Prostate gland (tissue), 2 donors: Measurements from ENCODE around the gene PSMA4. TPM values are rescaled to one million over a fixed set of nuclear protein-coding genes. Genes with fewer than 3 reads are reported as not detected.
A peak's percentile ranks its signal among the peaks of the same experiment; 100 is the strongest.

ENCODE experiments used
- DNase-seq: peaks from one replicate; pipeline ENCODE4 v3.0.0-alpha.2; 2019; ENCODE audit warnings: low spot score
- H3K27ac ChIP-seq, 2 donors: fragments of 200-600 bp; sonication (generic); 2 replicates each; pipeline ENCODE4 v1.5.1; 2017 to 2019
- H3K27me3 ChIP-seq: fragments of 200-600 bp; sonication (generic); replicated peaks from 2 replicates; pipeline ENCODE4 v1.5.1; 2019; ENCODE audit not compliant: insufficient read depth
- H3K36me3 ChIP-seq, 2 donors: fragments of 200-600 bp; sonication (generic); 1 replicate in 1 of 2; 2 replicates in 1 of 2; pipeline versions ENCODE4 v1.5.1 to v1.8.1; 2017 to 2019
- H3K4me1 ChIP-seq: fragments of 200-600 bp; sonication (generic); replicated peaks from 2 replicates; pipeline ENCODE4 v1.5.1; 2019
- H3K4me3 ChIP-seq, 2 donors: fragments of 200-600 bp; sonication (generic); 2 replicates each; pipeline ENCODE4 v1.5.1; 2017 to 2019
- H3K9me3 ChIP-seq: fragments of 200-600 bp; sonication (generic); 2 replicates; pipeline ENCODE4 v1.5.1; 2017
- POLR2A ChIP-seq: fragments of 450-650 bp; IDR thresholded peaks from one replicate; pipeline ENCODE4 v1.6.1; 2016; ENCODE audit warnings: antibody characterized with exemption, mild to moderate bottlenecking
- POLR2AphosphoS5 ChIP-seq: sonication (generic); formaldehyde crosslinking; IDR thresholded peaks from one replicate; pipeline ENCODE4 v1.6.1; 2017; ENCODE audit warnings: antibody characterized with exemption
- WGBS: methylation state at CpG from one replicate; pipeline ENCODE4 v1.1.5; 2018; 5-methylcytosine and 5-hydroxymethylcytosine counted together
- intact Hi-C: fragments of 100-400 bp; cut with DNase I; formaldehyde crosslinking; loops from one replicate; pipeline ENCODE4 v1.14.2; 2022
- total RNA-seq, 2 donors: library from RNA; depleted of rRNA; stranded (reverse); fragments of >200 nt; gene quantifications; one replicate each; pipeline ENCODE4 v1.1.0, GENCODE V29; 2016
- TF ChIP-seq, protein P1 (sequence below), 4 experiments: fragments of 200-600 bp in 2 of 4; fragments of 450-650 bp in 2 of 4; sonication (generic) in 2 of 4; IDR thresholded peaks; 1 replicate in 3 of 4; 2 replicates in 1 of 4; pipeline ENCODE4 v1.5.1; 2016 to 2019; ENCODE audit warnings: antibody characterized with exemption in 4 of 4, mild to moderate bottlenecking in 2 of 4, moderate library complexity in 2 of 4

PSMA4 gene
- total RNA-seq, 2 donors from 2014 or later, result 62.8 to 174 TPM

DNA sequence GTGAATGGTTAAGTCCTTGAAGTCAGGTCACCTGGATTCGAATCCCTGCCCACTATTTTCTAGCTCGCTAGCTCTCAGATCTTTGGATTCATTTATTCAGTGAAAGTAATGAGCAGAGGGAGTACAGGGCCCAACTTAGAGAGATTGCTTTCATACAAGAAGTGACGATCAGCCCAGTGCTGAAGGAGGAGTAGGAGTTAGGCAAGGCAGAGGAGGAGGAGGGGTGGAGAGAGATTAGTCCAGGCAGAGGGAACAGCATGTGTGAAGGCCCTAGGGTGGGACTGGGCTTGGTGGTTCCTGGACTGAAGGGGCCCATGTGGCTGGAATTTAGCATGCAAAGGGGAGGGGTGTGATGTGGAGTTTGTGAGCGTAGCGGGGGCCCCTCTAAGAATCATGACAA, 21.2 kb downstream of the PSMA4 start:
- Histone ChIP-seq H3K36me3 (no peaks in the 10 kb centered on the region), H3K4me3 (no peak overlapping the region), H3K9me3 (no peaks in the 10 kb centered on the region), H3K27me3 (no peaks in the 10 kb centered on the region), H3K27ac (no peak overlapping the region), H3K4me1 (no peaks in the 10 kb centered on the region)
- intact Hi-C loops, result no loop called here
- WGBS, result 83% methylated on average over 5 of the region's 5 CpGs
- DNase-seq, result no peak
- TF ChIP-seq POLR2AphosphoS5 (no peak), POLR2A (no peak)
- TF ChIP-seq, protein P1, sequence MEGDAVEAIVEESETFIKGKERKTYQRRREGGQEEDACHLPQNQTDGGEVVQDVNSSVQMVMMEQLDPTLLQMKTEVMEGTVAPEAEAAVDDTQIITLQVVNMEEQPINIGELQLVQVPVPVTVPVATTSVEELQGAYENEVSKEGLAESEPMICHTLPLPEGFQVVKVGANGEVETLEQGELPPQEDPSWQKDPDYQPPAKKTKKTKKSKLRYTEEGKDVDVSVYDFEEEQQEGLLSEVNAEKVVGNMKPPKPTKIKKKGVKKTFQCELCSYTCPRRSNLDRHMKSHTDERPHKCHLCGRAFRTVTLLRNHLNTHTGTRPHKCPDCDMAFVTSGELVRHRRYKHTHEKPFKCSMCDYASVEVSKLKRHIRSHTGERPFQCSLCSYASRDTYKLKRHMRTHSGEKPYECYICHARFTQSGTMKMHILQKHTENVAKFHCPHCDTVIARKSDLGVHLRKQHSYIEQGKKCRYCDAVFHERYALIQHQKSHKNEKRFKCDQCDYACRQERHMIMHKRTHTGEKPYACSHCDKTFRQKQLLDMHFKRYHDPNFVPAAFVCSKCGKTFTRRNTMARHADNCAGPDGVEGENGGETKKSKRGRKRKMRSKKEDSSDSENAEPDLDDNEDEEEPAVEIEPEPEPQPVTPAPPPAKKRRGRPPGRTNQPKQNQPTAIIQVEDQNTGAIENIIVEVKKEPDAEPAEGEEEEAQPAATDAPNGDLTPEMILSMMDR (IDR thresholded peaks at IDR 0.05), result no peak

DNA sequence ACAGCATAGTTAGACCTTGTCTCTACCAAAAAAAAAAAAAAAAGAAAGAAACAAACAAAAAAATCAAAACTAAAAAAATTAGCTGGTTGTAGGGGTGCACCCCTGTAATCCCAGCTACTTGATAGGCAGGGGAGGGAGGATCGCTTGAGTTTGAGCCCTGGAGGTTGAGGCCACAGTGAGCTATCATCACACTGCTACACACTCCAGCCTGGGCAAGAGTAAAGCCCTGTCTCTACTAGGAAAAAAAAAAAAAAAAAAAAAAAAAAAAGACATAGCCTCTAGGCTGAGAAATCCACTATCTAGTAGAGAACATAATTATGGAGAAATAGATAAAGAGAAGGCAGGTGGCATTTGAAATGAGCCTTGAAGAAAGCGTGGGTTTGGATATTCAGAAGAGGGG, 22.8 kb downstream of the PSMA4 start:
- no peak for DNase-seq
- Histone ChIP-seq H3K27ac (no peak overlapping the region), H3K36me3 (no peaks in the 10 kb centered on the region), H3K9me3 (no peaks in the 10 kb centered on the region), H3K4me3 (no peak overlapping the region), H3K4me1 (no peaks in the 10 kb centered on the region), H3K27me3 (no peaks in the 10 kb centered on the region)
- 94% methylated on average over 2 of the region's 2 CpGs for WGBS
- TF ChIP-seq POLR2A (no peak), POLR2AphosphoS5 (no peak)
- TF ChIP-seq, protein P1 (IDR thresholded peaks at IDR 0.05), result no peak
- intact Hi-C loops, result no loop called here

DNA sequence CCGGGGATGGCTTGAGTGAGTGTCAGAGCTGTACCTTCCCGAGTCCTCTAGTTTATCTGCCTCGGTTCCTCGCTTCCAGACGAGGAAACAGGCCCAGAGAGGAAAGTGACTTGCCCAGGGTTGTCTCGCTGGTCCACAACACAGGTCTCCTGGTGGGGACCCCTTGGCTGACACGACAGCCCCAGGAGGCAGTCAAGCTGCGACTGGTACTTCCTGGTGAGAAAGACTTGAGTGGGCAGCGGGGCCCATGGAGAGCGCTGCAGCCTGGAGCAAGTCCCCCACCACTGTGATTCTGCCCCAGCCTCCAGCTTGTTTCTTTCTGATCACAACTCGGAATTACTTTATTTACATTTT, 24.5 kb downstream of the PSMA4 start:
- Histone ChIP-seq H3K27me3 (no peaks in the 10 kb centered on the region), H3K4me3 (no peak overlapping the region), H3K27ac (peak overlapping the region; percentile 65 to 84), H3K9me3 (no peaks in the 10 kb centered on the region), H3K4me1 (no peaks in the 10 kb centered on the region), H3K36me3 (no peaks in the 10 kb centered on the region)
- intact Hi-C loops, result no loop called here
- 67% methylated on average over 11 of the region's 11 CpGs for WGBS
- TF ChIP-seq POLR2AphosphoS5 (no peak), POLR2A (no peak)
- TF ChIP-seq, protein P1 (IDR thresholded peaks at IDR 0.05), result no peak
- no peak for DNase-seq

DNA sequence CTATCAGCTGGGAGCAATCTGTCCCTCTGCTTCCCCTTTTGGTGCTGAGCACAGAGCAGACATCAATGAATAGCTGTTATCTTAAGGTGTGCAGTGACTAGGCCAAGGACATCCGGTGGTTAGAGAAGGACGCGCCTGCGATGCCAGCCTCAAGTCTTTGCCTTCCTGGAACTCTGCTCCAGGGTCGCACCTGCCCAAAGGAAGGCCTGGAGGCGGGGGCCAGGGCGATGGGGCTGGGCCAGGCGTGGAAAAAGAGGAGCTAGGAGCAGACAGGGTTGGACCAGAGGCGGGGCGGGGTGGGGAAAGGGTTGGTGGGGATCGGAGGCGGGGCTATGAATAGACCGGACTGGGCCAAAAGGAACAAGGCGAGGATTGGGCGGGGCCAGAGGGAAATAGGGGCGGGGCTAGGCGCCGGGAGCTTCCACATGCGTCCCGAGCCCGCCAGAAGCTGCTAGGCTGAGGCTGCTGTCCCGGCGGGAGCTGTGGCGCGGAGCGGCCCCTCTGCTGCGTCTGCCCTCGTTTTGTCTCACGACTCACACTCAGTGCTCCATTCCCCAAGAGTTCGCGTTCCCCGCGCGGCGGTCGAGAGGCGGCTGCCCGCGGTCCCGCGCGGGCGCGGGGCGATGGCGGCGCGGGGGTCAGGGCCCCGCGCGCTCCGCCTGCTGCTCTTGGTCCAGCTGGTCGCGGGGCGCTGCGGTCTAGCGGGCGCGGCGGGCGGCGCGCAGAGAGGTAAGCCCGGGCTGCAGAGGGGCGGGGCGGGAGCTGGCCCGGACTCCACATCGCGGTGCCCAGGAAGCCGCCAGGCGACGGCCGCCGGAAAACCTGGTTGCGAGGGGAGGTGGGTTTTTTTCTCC, 25.1 kb downstream of the PSMA4 start, which contains the start of gene CHRNA5:
CHRNA5 (plus strand) TSS at position 424 of the 854 bp plus-strand sequence; CDS start at position 624, 200 bp downstream.
- Histone ChIP-seq H3K27me3 (no peaks in the 10 kb centered on the region), H3K36me3 (no peaks in the 10 kb centered on the region), H3K4me3 (peak within 1 kb of the TSS; percentile 49 to 60), H3K27ac (peak within 1 kb of the TSS; percentile 65 to 84), H3K4me1 (no peaks in the 10 kb centered on the region), H3K9me3 (no peaks in the 10 kb centered on the region)
- intact Hi-C loops, result no loop called here
- TF ChIP-seq, protein P1 (IDR thresholded peaks at IDR 0.05), result no peak
- TF ChIP-seq POLR2A (peak; percentile 63), POLR2AphosphoS5 (peak; percentile 65)
- DNase-seq, result peak; percentile 94
- under 1% methylated on average over 55 of the region's 75 CpGs for WGBS
